HG02610 (cell line): ENCODE measurements around the gene TRAK2.
"Not testable (repeated sequence)": the region's sequence is repeated elsewhere in the genome, so short reads cannot be mapped to it uniquely, and the experiment has no call there.

Experiments
- ATAC-seq: cut with Tn5 transposase; IDR thresholded peaks from one replicate; pipeline ENCODE4 v1.9.1; 2021; ENCODE audit warnings: mild to moderate bottlenecking, moderate library complexity; ENCODE audit not compliant: unreplicated experiment

TRAK2 gene, protein sequence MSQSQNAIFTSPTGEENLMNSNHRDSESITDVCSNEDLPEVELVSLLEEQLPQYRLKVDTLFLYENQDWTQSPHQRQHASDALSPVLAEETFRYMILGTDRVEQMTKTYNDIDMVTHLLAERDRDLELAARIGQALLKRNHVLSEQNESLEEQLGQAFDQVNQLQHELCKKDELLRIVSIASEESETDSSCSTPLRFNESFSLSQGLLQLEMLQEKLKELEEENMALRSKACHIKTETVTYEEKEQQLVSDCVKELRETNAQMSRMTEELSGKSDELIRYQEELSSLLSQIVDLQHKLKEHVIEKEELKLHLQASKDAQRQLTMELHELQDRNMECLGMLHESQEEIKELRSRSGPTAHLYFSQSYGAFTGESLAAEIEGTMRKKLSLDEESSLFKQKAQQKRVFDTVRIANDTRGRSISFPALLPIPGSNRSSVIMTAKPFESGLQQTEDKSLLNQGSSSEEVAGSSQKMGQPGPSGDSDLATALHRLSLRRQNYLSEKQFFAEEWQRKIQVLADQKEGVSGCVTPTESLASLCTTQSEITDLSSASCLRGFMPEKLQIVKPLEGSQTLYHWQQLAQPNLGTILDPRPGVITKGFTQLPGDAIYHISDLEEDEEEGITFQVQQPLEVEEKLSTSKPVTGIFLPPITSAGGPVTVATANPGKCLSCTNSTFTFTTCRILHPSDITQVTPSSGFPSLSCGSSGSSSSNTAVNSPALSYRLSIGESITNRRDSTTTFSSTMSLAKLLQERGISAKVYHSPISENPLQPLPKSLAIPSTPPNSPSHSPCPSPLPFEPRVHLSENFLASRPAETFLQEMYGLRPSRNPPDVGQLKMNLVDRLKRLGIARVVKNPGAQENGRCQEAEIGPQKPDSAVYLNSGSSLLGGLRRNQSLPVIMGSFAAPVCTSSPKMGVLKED

DNA sequence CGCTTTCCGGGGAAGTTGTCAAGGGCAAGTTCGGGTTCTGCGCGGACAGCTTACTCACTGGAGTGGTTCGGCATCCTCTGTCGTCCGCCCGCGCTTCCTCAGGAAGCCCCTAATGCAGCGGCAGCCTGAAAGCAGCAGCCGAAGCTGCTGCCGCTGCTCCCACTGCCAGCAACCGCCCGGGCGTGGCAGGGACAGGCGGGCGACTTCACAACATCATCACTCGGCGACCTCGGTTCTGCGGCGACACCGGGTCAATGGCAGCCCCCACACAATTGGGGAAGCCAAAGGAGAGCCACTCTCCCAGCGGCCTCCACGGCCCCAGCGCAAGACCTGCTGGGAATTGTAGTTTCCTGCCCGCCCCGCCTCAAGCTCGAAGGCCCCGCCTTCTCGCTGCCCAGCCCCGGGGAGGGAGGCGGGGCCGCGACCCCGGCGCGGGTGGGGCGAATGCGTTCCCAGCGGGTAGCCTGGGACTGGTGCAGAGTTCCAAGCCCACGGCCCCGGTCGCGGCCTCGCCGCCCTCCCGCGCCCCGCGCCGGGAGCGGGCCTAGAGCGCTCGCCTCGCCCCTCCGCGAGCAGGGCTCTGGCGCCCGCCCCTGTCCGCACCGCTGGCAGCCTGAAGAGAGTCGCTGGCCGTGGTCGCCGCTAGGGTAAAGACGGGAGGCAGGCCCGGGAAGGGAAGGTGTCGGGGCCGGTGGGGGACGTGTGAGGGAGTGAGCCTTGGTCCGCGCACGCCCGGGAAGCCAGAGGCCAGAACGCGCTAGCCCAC is at the start of gene TRAK2, which contains the start of gene STRADB:
TRAK2 (minus strand) TSS at position 167 of the 766 bp plus-strand sequence. CDS start 30,951 bp downstream, outside the sequence.
STRADB (plus strand) TSS at position 449 of the 766 bp plus-strand sequence. CDS start 3,101 bp downstream, outside the sequence.
- peak; percentile 97 for ATAC-seq

DNA sequence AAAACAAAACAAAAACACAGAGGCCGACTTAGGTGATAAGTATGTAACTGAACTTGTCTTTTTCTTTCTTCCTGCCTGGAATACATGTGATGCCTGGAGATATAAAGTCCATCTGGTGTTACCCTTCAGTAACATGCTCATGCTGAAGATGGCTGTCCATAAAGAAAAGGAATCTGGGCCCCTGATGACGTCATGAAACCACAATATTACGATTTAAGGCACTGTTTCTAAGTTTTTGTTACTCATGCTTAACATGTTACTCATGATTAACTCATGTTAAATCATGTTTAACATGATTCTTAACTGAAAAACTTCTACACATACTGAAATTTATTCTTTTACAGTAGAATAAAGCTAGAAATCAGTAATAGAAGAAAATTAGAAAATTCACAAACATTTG is 49.3 kb upstream of the TRAK2 start:
- no peak for ATAC-seq

DNA sequence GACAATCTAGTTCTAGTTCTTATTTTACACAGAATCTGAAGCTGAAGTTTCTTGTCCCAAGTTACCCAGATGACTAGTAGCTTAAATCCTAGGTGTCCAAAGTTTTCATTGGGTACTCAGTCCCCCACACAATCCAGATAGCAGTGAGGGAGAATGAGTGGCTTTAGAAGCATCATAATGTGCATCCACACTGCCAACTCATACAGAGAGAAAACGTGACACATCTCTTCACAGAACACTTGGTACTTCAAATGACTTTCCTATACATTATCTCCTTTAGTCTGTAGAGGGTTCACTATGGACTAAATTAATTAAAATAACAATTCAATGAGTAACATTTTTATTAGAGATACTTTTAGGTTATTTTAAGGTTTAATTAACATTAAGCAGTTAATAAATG is 45.5 kb upstream of the TRAK2 start:
- ATAC-seq = no peak

DNA sequence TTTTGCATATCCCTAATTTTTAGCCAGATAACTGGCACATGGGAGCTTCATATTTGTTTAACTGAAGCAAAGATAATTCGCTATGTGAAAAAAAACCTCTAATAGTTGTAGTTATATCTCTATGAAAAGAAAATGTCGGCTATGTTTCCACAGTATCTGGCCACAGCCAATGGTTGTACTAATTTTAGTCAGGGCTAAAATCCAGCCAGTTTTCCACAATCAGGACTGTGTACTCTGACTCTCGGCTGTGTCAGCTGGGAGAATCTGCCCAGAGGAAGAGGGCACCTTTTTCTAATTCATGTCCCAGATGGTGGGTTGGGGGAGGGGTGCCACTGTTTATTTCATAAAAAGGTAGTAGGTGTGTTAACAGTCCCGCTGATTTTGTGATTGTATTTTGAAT is 39.0 kb upstream of the TRAK2 start:
- no peak for ATAC-seq

DNA sequence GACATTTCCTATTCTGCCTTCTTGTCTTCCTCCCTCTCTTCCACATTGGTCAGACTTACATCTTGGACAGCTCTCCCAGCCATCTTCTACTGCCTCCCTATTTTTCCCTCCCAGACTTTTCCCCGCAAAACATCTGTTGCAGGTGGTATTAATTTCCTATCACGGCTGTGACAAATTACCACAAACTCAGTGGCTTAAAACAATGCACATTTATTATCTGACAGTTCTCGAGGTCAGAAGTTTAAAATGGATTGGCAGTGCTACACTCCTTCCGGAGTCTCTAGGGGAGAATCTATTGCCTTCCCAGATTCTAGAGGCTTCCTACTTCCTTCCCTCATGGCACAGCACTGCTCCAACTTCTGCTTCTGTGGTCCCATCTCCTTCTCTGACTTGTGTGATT is 33.5 kb upstream of the TRAK2 start:
- no peak for ATAC-seq

DNA sequence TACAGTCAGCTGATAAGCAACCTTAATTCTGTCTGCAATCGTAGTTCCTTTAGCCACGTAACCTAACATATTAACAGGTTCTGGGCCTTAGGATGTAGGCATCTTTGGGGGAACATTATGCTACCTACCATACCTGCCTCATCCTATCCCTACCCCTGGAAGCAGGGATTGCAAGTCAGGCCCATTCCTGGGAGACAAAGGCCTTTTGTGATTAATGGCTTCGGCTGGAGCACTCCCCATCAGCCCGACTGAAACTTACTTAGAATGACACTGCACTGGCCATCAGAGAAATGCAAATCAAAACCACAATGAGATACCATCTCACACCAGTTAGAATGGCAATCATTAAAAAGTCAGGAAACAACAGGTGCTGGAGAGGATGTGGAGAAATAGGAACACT is 32.5 kb upstream of the TRAK2 start:
- not testable (repeated sequence) for ATAC-seq

DNA sequence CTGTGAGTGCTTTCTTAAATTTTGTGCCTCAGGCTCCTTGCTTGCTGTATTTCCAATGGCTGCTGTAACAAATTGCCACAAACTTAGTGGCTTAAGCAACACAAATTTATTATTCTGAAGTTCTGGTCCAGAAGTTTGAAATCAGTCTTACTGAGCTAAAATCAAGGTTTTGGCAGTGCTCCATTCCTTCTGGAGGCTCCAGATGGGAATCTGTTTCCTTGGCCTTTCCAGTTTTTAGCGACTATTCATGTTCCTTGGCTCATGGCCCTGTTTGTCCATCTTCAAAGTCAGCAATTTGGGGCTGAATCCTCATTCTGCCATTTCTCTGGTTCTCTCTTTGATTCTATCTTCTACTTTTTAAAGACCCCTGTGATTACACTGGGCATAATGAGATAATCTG is 32.1 kb upstream of the TRAK2 start:
- ATAC-seq = no peak

DNA sequence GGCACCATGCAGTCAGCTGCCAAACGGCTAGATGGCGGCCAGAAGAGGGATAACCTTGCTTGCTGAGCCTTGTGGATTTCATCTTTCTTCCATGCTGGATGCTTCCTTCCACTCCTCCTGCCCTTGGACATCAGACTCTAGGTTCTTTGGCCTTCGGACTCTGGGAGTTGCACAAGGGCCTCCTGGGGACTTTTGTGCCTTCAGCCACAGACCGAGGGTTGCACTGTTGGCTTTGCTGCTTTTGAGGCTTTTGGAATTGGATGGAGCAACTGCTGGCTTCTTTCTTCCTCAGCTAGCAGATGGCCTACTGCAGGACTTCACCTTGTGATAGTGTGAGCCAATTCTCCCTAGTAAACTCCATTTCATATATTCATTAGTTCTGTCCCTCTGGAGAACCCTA is 31.3 kb upstream of the TRAK2 start:
- no peak for ATAC-seq

DNA sequence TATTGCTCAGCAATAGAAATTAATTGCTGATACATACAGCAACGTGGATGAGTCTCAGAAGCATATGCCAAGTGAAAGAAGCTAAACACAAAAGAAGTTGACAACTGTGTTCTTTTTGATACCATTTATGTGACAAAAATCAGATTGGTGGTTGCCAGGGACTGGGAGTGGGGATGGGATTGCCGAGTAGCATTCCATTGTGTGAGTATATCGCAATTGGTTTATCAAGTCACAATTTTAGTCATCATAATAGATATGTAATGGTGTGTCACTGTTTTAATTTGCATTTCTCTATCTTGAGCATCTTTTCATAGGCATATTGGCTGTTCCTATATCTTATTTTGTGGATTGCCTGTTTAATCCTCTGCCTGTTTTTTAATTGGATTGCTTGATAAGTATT is 21.2 kb upstream of the TRAK2 start:
- ATAC-seq = no peak

DNA sequence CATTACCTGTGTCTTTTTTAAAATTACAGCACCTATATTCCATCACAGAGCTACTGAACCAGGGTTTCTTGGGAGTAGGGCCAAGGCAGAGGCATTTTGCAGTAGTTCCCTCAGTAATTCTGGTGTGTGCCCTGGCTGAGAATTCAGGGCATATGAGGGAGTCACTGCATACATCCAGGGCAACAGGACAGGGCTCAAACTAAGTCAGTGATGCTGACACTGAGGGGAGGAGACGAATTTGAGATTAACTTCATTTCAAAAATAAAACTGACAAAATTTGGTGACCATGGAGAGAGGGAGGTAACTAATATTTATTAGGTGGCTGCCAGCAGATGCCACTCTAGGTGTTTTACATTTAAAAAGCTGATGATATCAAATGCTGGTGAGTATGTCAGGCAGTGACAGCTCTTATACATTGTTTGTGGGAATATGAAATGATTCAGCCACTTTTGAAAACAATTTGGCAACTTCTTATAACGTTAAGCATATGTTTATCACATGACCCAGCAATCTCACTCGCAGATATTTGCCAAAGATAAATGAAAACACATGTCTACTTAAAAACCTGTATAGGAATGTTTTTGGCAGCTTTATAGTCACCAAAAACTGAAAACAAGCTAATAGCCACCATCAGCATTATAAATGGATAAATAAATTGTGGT is 20.6 kb upstream of the TRAK2 start:
- no peak for ATAC-seq

DNA sequence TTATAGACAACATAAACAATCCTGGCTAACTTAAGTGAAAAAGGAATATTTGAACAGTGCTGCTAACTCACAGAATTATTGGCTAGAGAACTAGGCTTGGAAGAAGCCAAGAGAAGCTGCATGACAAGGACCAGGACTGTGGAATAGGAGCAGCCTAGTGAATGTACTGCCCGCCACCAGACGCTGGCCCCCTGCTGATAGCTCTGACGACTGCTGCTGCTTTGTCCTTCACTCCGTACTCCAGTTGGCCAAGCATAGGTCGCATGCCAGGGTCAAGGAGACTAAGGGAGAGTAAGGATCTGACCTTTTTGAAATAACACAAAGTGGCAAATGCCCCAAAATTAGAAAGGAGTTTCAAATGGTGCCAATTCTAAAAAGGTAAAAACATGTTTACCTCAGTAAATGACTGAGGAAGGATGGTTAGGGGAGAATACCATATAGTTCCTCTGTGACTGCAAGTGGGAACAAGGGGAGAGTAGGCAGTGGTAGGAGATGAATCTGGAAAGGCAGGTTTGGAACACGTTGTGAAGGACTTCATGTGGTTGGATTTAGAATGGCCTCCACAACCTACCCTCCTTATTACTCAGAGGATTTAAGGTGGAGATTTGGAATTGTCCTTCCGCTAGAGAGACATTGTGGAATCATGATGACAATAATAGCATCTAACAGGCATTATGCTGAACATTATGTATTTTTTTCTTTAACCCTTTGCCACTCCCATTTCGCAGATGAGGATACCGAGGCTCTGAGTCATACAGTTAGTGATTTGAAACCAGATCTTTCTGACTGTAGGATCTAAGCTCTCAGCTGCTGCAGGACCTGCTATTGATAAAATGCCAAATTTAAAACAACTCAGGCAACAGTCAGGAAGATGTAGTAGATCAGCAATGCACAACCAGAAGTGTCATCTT is 19.8 kb upstream of the TRAK2 start:
- ATAC-seq = no peak

DNA sequence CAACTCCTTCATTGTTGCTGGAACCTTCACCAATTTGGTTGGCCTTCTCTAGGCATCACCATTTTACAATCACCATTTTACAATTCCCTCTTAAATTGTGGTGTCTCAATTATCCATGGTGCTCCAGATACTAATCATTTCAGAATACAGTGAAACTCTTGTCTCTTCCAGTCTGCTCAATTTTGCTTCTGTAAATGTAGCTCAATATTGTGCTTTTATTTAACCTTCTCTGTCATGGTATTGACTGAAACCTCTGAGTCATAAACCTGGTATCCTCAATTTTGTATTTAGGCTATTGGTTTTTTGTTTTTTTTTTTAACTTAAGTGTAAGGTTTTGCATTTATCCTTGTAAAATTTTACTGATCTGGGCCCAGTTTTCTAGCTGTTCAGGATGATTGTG is 16.4 kb upstream of the TRAK2 start:
- ATAC-seq = no peak

DNA sequence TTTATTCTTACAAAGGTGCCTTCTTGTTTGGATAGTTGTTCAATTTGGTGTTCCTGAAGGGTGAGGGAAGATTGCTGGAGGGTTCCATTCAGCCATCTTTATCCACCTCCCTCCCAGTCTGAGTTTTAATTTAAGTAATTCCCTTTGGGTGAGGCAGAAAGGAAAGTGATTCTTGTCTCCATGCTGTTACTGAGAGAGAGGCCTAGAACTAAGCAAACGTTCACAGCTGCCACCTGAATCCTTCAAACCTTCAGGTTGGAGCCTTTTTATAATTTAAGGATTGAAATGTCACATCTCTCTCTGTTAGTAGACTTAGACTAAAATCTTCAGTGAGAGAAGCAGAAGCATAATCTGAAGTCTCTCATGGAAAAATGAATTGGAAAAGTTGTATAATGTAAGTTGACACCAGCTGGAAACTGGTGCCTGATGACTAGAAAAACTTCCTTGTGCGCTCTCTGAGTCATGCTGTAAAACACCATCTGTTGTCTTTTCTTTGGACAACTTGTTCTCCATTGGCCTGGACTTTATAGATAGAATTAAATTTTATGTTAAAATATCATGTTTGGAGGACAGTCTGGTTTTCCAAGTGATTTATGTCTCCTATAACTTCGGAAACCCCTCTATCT is 14.9 kb upstream of the TRAK2 start:
- ATAC-seq = no peak

DNA sequence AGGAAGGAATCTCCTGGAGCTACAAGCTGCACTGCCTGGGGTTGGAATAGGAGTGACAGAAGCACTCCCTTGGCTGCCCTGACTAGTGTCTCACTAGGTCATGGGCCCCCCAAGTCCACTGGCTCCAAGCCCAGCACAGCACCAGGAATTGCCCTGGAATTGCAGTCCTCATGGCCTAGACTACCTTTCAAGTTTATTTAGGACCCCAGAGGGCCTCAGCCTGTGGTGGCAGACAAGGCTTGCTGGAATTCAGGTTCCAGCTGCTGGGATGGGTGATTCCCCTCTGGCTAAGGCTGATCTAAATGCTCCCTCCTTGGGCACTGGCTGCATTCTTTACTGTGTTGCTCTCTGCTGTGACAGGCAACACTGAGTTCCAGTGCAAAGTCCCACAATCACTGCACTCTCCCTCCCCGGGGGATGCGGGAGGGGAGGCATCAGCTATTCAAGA is 14.3 kb upstream of the TRAK2 start:
- ATAC-seq = no peak

DNA sequence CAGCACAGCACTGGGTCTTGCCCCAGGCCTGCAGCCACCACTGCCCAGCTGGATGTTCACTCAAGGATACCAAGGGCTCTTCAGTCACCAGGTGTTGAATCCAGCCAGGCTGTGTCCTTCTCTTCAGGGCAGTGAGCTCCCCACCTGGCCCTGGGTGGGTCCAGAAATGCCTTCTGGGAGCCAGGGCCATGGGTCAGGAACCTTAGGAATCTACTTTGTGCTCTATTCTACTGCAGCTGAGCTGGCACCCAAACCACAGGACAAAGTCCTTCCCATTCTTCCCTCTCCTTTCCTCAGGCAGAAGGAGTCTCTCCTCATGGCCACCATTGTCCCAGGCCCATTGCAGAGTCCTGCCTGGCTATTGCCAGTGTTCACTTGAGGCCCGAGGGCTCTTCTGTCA is 13.3 kb upstream of the TRAK2 start:
- no peak for ATAC-seq

DNA sequence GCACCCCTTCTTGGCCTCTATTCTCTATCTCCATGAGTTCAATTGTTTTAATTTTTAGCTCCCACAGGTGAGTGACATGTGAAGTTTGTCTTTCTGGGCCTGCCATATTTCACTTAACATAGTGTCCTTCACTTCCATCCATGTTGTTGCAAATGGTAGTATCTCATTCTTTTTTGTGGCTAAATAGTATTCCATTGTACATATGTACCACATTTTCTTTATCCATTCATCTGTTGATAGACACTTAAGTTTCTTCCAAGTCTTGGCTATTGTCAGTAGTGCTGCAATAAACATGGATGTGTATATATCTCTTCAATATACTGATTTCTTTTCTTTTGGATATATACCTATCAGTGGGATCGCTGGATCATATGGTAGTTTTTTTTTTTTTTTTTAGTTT is 9.3 kb upstream of the TRAK2 start:
- ATAC-seq = no peak

DNA sequence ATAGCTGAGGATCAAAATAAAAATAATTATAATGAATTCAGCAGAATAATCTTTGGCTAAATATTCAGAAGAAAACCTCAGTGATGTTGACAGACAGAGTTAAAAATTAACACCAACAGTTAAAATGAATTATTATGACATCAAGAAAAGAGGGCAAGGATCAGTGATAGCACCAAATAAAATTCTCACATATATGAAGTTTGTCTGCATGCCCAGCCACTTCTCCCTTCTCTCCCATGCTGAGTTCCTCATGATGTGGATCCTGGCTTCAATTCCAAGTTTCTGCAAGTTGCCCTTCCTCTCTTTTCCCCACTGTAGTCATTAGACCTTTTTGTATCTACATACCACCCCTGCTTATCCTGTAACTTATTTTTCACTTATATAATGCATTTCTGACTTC is 7.1 kb upstream of the TRAK2 start:
- ATAC-seq = no peak

DNA sequence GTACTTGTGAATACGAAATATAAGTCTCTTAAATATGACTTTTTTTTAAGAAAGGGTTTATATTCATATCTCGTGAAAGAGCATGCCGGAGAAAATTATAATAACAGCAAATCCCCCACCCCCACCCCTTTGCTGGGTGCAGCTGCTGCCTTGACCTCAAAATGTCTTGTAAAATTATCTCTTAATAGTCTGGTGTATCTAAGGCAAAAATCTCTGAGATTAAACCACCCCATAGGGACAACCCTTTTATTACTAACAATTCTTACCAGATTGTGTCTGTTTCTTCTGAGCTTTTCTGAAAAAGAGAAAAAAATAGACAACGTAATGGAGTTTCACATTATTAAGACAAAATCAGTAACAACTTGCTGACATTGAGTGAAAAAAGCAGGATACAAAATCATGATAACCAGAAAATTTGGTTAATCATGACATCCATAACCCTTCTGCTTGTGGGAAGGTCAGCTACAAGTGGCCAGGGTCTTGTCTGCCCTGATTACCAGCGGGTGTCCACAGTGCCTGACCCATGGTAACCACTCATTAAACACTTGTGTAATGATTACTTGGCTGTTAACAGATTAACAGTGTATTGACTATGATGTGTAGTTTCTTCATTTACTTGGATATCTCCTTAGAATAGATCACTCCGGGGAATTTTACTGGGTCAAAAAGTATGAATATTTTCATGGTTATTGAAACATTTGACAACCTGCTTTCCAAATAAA is 1.8 kb upstream of the TRAK2 start:
- no peak for ATAC-seq
